Smooth muscle cell (in vitro differentiated cells): Measurements from ENCODE around the gene C3orf62. TPM values are rescaled to one million over a fixed set of nuclear protein-coding genes. Genes with fewer than 3 reads are reported as not detected.

Source experiments
- microRNA-seq: library from miRNA; unstranded; fragments of <30 nt; microRNA quantifications from one replicate; pipeline ENCODE4, GENCODE V29; 2016; ENCODE audit warnings: borderline number of aligned reads
- polyA plus RNA-seq: library from polyadenylated mRNA; unstranded; fragments of >200 nt; fragmentation: Nextera tagmentation; extraction: Ambion mirVana; gene quantifications from 2 replicates; pipeline ENCODE4 v1.2.1, GENCODE V29; 2016
- small RNA-seq: library from RNA; depleted of rRNA; stranded (forward); fragments of <200 nt; gene quantifications from one replicate; pipeline ENCODE3, GENCODE V24; 2014
- total RNA-seq: library from RNA; depleted of rRNA; stranded (reverse); fragments of >200 nt; gene quantifications from 2 replicates; pipeline ENCODE4 v1.2.3, GENCODE V29; 2014

The C3orf62 gene
- total and polyA plus RNA-seq, 2 experiments from 2014 or later, result 1.6 TPM

Small RNA genes lying within 50 kb of the gene (microRNA-seq; reads per million reads assigned to microRNA genes)
- gene MIR4271, result not detected

Small RNA genes lying within 50 kb of the gene (small RNA-seq; reads per million reads assigned to genes)
- gene AC121247.2, result not detected
- gene MIR4271, result not detected
- gene RF00019, result not detected

Other genes starting within 250 kb of the C3orf62 start
- gene IMPDH2, start 247.8 kb downstream of the C3orf62 start, total RNA-seq, result 121 and 128 TPM in 2 replicates
- gene IMPDH2, start 247.8 kb downstream of the C3orf62 start, polyA plus RNA-seq, result 105 and 127 TPM in 2 replicates
- 62.0 and 76.4 TPM in 2 replicates for gene QRICH1, start 183.2 kb downstream of the C3orf62 start, total RNA-seq
- 38.2 and 48.8 TPM in 2 replicates for gene QRICH1, start 183.2 kb downstream of the C3orf62 start, polyA plus RNA-seq
- gene QARS1, start 172.5 kb downstream of the C3orf62 start, total RNA-seq, result 135 and 150 TPM in 2 replicates
- 107 and 114 TPM in 2 replicates for gene QARS1, start 172.5 kb downstream of the C3orf62 start, polyA plus RNA-seq
- gene USP19, start 156.4 kb downstream of the C3orf62 start, total RNA-seq, result 21.1 and 42.3 TPM in 2 replicates
- gene USP19, start 156.4 kb downstream of the C3orf62 start, polyA plus RNA-seq, result 20.6 and 22.1 TPM in 2 replicates
- 354 and 503 TPM in 2 replicates for gene LAMB2, start 144.2 kb downstream of the C3orf62 start, total RNA-seq
- 456 and 471 TPM in 2 replicates for gene LAMB2, start 144.2 kb downstream of the C3orf62 start, polyA plus RNA-seq
- gene CCDC71, start 110.9 kb downstream of the C3orf62 start, total RNA-seq, result 19.6 and 33.8 TPM in 2 replicates
- 0.59 and 0.80 TPM in 2 replicates for gene CCDC71, start 110.9 kb downstream of the C3orf62 start, polyA plus RNA-seq
- gene KLHDC8B, start 105.6 kb downstream of the C3orf62 start, total RNA-seq, result 20.8 and 22.5 TPM in 2 replicates
- 42.1 and 51.9 TPM in 2 replicates for gene KLHDC8B, start 105.6 kb downstream of the C3orf62 start, polyA plus RNA-seq
- gene USP4, start 62.8 kb upstream of the C3orf62 start, total RNA-seq, result 23.8 and 28.3 TPM in 2 replicates
- 25.6 and 36.1 TPM in 2 replicates for gene USP4, start 62.8 kb upstream of the C3orf62 start, polyA plus RNA-seq
- 148 and 173 TPM in 2 replicates for gene GPX1, start 81.1 kb upstream of the C3orf62 start, total RNA-seq
- 247 and 301 TPM in 2 replicates for gene GPX1, start 81.1 kb upstream of the C3orf62 start, polyA plus RNA-seq
- gene RHOA, start 134.7 kb upstream of the C3orf62 start, total RNA-seq, result 530 and 556 TPM in 2 replicates
- gene RHOA, start 134.7 kb upstream of the C3orf62 start, polyA plus RNA-seq, result 440 and 447 TPM in 2 replicates
- gene TCTA, start 135.2 kb upstream of the C3orf62 start, total RNA-seq, result 4.3 and 11.0 TPM in 2 replicates
- 12.8 and 13.6 TPM in 2 replicates for gene TCTA, start 135.2 kb upstream of the C3orf62 start, polyA plus RNA-seq
- 10.9 and 16.1 TPM in 2 replicates for gene AMT, start 145.2 kb upstream of the C3orf62 start, total RNA-seq
- gene AMT, start 145.2 kb upstream of the C3orf62 start, polyA plus RNA-seq, result 19.3 and 21.6 TPM in 2 replicates
- gene NICN1, start 152.1 kb upstream of the C3orf62 start, total RNA-seq, result 3.9 TPM in 2 replicates
- gene NICN1, start 152.1 kb upstream of the C3orf62 start, polyA plus RNA-seq, result 4.5 and 4.6 TPM in 2 replicates
- gene DAG1, start 193.0 kb upstream of the C3orf62 start, total RNA-seq, result 61.6 and 65.2 TPM in 2 replicates
- gene DAG1, start 193.0 kb upstream of the C3orf62 start, polyA plus RNA-seq, result 32.1 and 53.0 TPM in 2 replicates